VCaP (cell line): Measurements from ENCODE around the gene FAM120B.

Source experiments
- H3K27ac ChIP-seq: fragments of 450-650 bp; 2 replicates; pipeline ENCODE4 v1.5.1; 2017
- TF ChIP-seq, protein P1 (sequence below): fragments of 450-650 bp; conservative IDR thresholded peaks from 2 replicates; pipeline ENCODE4 v1.5.1; 2017; ENCODE audit warnings: mild to moderate bottlenecking, moderate library complexity

The FAM120B gene, protein sequence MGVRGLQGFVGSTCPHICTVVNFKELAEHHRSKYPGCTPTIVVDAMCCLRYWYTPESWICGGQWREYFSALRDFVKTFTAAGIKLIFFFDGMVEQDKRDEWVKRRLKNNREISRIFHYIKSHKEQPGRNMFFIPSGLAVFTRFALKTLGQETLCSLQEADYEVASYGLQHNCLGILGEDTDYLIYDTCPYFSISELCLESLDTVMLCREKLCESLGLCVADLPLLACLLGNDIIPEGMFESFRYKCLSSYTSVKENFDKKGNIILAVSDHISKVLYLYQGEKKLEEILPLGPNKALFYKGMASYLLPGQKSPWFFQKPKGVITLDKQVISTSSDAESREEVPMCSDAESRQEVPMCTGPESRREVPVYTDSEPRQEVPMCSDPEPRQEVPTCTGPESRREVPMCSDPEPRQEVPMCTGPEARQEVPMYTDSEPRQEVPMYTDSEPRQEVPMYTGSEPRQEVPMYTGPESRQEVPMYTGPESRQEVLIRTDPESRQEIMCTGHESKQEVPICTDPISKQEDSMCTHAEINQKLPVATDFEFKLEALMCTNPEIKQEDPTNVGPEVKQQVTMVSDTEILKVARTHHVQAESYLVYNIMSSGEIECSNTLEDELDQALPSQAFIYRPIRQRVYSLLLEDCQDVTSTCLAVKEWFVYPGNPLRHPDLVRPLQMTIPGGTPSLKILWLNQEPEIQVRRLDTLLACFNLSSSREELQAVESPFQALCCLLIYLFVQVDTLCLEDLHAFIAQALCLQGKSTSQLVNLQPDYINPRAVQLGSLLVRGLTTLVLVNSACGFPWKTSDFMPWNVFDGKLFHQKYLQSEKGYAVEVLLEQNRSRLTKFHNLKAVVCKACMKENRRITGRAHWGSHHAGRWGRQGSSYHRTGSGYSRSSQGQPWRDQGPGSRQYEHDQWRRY

DNA sequence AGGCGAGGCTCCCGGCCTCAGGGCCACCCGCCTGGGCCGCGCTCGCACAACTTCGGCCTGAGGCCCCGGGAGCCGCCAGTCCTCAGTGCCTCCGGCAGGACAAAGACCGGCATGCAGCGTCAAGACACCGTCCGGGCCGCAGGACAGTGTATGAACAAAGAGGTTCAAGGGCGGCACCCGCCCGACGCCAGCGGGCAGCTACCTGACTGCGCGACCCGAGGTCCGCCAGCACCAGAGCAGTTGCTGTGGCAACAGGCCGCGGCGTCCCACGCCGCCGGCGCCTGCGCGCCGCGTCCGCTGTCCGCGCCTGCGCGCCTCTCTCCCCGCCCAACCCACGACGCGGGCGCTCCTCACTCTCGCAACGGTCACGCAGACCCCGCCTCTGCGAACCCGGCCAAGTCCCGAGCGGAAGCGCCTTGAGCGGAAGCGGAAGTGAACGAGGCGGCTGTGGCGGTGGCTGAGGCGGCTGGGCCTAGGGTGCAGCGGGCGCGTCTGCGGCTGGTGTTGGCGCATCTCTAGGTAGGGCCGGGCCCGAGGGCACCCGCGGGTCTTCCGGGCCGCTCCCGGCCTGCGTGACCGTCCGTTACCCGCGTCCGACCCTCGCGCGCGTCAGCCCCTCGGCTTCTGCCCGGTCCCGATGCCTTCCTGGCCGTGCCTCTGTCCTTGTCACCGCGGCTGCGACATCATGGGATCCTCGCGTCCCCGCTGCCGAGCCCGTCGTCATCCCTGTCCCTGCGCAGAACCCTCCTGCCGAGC, at the start of gene FAM120B:
TSS of gene FAM120B (plus strand) at position 435 of the 756 bp plus-strand sequence. CDS start 10,633 bp downstream, outside the sequence.
- H3K27ac ChIP-seq, result peak within 1 kb of the TSS; percentile 84
- TF ChIP-seq, protein P1, sequence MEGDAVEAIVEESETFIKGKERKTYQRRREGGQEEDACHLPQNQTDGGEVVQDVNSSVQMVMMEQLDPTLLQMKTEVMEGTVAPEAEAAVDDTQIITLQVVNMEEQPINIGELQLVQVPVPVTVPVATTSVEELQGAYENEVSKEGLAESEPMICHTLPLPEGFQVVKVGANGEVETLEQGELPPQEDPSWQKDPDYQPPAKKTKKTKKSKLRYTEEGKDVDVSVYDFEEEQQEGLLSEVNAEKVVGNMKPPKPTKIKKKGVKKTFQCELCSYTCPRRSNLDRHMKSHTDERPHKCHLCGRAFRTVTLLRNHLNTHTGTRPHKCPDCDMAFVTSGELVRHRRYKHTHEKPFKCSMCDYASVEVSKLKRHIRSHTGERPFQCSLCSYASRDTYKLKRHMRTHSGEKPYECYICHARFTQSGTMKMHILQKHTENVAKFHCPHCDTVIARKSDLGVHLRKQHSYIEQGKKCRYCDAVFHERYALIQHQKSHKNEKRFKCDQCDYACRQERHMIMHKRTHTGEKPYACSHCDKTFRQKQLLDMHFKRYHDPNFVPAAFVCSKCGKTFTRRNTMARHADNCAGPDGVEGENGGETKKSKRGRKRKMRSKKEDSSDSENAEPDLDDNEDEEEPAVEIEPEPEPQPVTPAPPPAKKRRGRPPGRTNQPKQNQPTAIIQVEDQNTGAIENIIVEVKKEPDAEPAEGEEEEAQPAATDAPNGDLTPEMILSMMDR, result no peak

GRCh38 chr6:170257376-170257775, 49.2 kb upstream of the FAM120B start:
- H3K27ac ChIP-seq, result no peak overlapping the region
- TF ChIP-seq, protein P1, result no peak

DNA sequence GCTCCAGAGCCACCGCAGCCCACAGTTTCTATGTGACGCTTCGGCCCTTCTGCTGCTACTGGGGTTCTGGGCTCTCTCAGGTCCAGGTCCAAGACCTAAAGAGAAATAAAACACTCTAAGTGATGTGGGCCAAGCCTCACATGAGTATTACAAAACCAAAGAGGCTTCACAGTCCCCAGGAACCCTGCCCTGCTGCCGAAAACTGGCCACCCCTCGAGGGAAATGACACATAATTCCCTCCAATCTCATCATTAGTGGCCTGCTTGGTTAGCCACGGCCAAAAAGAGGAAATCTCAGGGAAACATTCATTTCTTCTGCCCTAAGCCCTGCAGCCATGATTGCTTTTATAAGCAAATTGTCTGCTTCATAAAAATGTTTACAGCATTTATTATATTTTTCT, 48.2 kb upstream of the FAM120B start:
- H3K27ac ChIP-seq, result no peak overlapping the region
- TF ChIP-seq, protein P1, result no peak

- no peak overlapping the region for H3K27ac ChIP-seq
- TF ChIP-seq, protein P1, result no peak
These were observed 47.3 kb upstream of the FAM120B start for GRCh38 chr6:170259278-170259677.

GRCh38 chr6:170260686-170261085, 45.9 kb upstream of the FAM120B start:
- H3K27ac ChIP-seq, result no peak overlapping the region
- TF ChIP-seq, protein P1, result peak; percentile 65

GRCh38 chr6:170261643-170262488, 44.7 kb upstream of the FAM120B start:
- no peak overlapping the region for H3K27ac ChIP-seq
- TF ChIP-seq, protein P1, result no peak
